ENCODE measurements around the gene RAPGEFL1. TPM values are rescaled to one million over a fixed set of nuclear protein-coding genes. Genes with fewer than 3 reads are reported as not detected.
A peak's percentile ranks its signal among the peaks of the same experiment; 100 is the strongest.
"Not testable (repeated sequence)": the region's sequence is repeated elsewhere in the genome, so short reads cannot be mapped to it uniquely, and the experiment has no call there.

RAPGEFL1 gene
- total RNA-seq, 1 donor from 2014 or later: 7.0 TPM

DNA sequence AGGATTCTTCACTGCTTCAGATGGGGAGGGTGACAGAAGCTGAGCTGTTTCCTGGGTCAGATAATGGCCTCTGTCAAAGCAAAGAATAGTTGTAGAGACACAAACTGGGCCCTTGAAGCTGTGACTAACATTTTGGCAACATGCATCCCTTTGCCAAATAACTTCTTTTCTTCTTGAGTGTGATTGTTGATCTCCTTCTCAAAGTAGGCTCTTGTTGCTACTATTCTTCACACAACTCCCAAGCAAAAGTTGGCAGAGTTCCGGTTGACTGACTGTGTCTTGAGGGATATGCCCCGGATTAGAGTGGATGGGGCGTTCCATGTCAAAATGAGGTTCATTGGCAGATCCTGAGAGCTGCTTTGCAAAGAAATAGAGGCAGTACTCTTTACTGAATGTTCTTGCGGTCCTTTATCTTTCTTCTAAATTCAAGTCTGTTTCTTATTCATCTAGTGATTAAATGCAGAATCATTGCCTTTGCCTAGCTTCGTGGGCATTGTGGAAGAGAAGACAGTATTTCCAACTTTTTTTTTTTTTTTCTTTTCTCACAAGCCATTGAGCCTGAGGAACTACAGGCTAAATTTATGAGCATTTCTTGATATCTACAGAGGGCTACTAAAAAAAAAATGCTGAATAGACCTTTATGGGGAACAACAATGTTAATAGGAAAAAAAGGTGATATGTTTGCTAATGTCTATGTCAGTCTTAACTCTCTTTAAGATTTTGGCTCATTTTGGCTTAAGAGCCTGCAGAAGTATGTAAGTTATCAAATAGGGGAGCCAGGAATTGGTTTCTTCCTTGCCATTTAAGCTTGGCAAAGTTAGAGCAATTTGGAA lies 47.7 kb downstream of the RAPGEFL1 start:
- H2AFZ ChIP-seq (ENCODE audit: low read depth, low read length): no peak overlapping the region
- peaks cover 39% of the 10 kb centered on the region for H4K20me1 ChIP-seq (ENCODE audit: insufficient read depth, low read length)
- DNase-seq (ENCODE audit: low read depth) (peak; percentile 86), FAIRE-seq (peak; percentile 23)
- Mint-ChIP-seq H3K27me3 (ENCODE audit: low read depth, unreplicated experiment) (no peaks in the 10 kb centered on the region), H3K27ac (ENCODE audit: unreplicated experiment) (no peak overlapping the region), H3K9me3 (ENCODE audit: unreplicated experiment) (no peaks in the 10 kb centered on the region), H3K4me3 (ENCODE audit: unreplicated experiment) (peak overlapping the region; percentile 17), H3K4me1 (ENCODE audit: low read depth, unreplicated experiment) (peaks cover 13% of the 10 kb centered on the region), H3K36me3 (ENCODE audit: low read depth, unreplicated experiment) (peaks cover 3% of the 10 kb centered on the region)
- H3K79me2 ChIP-seq (ENCODE audit: insufficient read depth, low read length): peaks cover 75% of the 10 kb centered on the region
- H3K9me3 ChIP-seq (ENCODE audit: insufficient read depth, low read depth, low read length): no peaks in the 10 kb centered on the region
- peak overlapping the region; percentile 57 for H3K9ac ChIP-seq (ENCODE audit: low read length)
- peak overlapping the region; percentile 76 for H3K4me2 ChIP-seq (ENCODE audit: low read length)
- H3K27me3 ChIP-seq (ENCODE audit: insufficient read depth, low read length): no peaks in the 10 kb centered on the region
- TF ChIP-seq EZH2 (IDR thresholded peaks at IDR 0.05; ENCODE audit: insufficient read depth, low read length): no peak
- TF ChIP-seq, protein P1, sequence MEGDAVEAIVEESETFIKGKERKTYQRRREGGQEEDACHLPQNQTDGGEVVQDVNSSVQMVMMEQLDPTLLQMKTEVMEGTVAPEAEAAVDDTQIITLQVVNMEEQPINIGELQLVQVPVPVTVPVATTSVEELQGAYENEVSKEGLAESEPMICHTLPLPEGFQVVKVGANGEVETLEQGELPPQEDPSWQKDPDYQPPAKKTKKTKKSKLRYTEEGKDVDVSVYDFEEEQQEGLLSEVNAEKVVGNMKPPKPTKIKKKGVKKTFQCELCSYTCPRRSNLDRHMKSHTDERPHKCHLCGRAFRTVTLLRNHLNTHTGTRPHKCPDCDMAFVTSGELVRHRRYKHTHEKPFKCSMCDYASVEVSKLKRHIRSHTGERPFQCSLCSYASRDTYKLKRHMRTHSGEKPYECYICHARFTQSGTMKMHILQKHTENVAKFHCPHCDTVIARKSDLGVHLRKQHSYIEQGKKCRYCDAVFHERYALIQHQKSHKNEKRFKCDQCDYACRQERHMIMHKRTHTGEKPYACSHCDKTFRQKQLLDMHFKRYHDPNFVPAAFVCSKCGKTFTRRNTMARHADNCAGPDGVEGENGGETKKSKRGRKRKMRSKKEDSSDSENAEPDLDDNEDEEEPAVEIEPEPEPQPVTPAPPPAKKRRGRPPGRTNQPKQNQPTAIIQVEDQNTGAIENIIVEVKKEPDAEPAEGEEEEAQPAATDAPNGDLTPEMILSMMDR (IDR thresholded peaks at IDR 0.05; ENCODE audit: insufficient read depth, low read depth, low read length): no peak
- no peaks in the 10 kb centered on the region for H3K36me3 ChIP-seq (ENCODE audit: insufficient read depth, low read length)
- peak overlapping the region; percentile 44 for H3K4me3 ChIP-seq (ENCODE audit: insufficient read depth, low read depth, low read length)
- peak overlapping the region; percentile 24 for H3K27ac ChIP-seq (ENCODE audit: low read depth, low read length)
- peaks cover 10% of the 10 kb centered on the region for H3K4me1 ChIP-seq (ENCODE audit: insufficient read depth, low read length)

DNA sequence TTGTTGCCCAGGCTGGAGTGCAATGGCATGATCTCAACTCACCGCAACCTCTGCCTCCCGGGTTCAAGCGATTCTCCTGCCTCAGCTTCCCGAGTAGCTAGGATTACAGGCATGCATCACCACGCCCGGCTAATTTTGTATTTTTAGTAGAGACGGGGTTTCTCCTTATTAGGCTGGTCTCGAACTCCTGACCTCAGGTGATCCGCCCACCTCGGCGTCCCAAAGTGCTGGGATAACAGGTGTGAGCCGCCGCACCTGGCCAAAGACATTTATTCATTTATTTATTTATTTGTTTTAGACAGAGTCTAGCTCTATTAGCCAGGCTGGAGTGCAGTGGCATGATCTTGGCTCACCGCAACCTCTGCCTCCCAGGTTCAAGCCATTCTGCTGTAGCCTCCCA lies 51.9 kb downstream of the RAPGEFL1 start:
- H3K4me1 ChIP-seq (ENCODE audit: insufficient read depth, low read length); H3K9me3 ChIP-seq (ENCODE audit: insufficient read depth, low read depth, low read length); H3K4me3 ChIP-seq (ENCODE audit: insufficient read depth, low read depth, low read length); H3K36me3 Mint-ChIP-seq (ENCODE audit: low read depth, unreplicated experiment); DNase-seq (ENCODE audit: low read depth); H3K27ac Mint-ChIP-seq (ENCODE audit: unreplicated experiment); H3K27me3 ChIP-seq (ENCODE audit: insufficient read depth, low read length); FAIRE-seq; H3K9me3 Mint-ChIP-seq (ENCODE audit: unreplicated experiment); H3K4me3 Mint-ChIP-seq (ENCODE audit: unreplicated experiment); H3K27ac ChIP-seq (ENCODE audit: low read depth, low read length); H2AFZ ChIP-seq (ENCODE audit: low read depth, low read length); H3K9ac ChIP-seq (ENCODE audit: low read length); H3K27me3 Mint-ChIP-seq (ENCODE audit: low read depth, unreplicated experiment); H3K4me2 ChIP-seq (ENCODE audit: low read length); H3K4me1 Mint-ChIP-seq (ENCODE audit: low read depth, unreplicated experiment); H3K36me3 ChIP-seq (ENCODE audit: insufficient read depth, low read length): not testable (repeated sequence)
- Histone ChIP-seq H3K79me2 (ENCODE audit: insufficient read depth, low read length) (peaks cover 69% of the 10 kb centered on the region), H4K20me1 (ENCODE audit: insufficient read depth, low read length) (peaks cover 62% of the 10 kb centered on the region)

DNA sequence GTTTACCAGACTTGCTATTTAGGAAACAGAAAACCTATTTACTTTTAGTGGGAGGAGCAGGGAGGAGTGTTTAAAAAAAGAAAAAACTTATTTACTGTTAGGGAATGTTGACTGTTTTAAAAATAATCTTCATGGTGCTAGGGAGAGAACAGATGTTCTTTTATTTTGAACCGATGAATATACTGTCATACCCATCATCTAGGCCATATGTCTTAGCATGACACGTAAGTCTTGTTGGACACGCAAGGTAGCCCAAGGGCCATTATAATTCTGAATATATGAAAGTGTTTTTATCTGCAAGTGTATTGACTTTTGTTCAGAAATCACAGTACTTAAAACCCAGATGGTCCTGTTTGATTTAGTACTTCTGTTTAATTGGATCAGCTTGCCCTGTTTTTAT lies 53.4 kb downstream of the RAPGEFL1 start:
- Histone ChIP-seq H3K27ac (ENCODE audit: low read depth, low read length) (no peak overlapping the region), H4K20me1 (ENCODE audit: insufficient read depth, low read length) (peaks cover 49% of the 10 kb centered on the region), H2AFZ (ENCODE audit: low read depth, low read length) (no peak overlapping the region), H3K27me3 (ENCODE audit: insufficient read depth, low read length) (no peaks in the 10 kb centered on the region), H3K4me2 (ENCODE audit: low read length) (no peak overlapping the region), H3K4me1 (ENCODE audit: insufficient read depth, low read length) (no peaks in the 10 kb centered on the region), H3K4me3 (ENCODE audit: insufficient read depth, low read depth, low read length) (no peak overlapping the region), H3K79me2 (ENCODE audit: insufficient read depth, low read length) (peaks cover 63% of the 10 kb centered on the region), H3K9me3 (ENCODE audit: insufficient read depth, low read depth, low read length) (no peaks in the 10 kb centered on the region), H3K9ac (ENCODE audit: low read length) (no peak overlapping the region), H3K36me3 (ENCODE audit: insufficient read depth, low read length) (peaks cover 5% of the 10 kb centered on the region)
- Mint-ChIP-seq H3K4me1 (ENCODE audit: low read depth, unreplicated experiment) (no peaks in the 10 kb centered on the region), H3K4me3 (ENCODE audit: unreplicated experiment) (no peak overlapping the region), H3K36me3 (ENCODE audit: low read depth, unreplicated experiment) (peaks cover 18% of the 10 kb centered on the region), H3K27me3 (ENCODE audit: low read depth, unreplicated experiment) (no peaks in the 10 kb centered on the region), H3K9me3 (ENCODE audit: unreplicated experiment) (no peaks in the 10 kb centered on the region), H3K27ac (ENCODE audit: unreplicated experiment) (no peak overlapping the region)
- no peak for FAIRE-seq
- DNase-seq (ENCODE audit: low read depth): no peak
- TF ChIP-seq EZH2 (IDR thresholded peaks at IDR 0.05; ENCODE audit: insufficient read depth, low read length): no peak
- TF ChIP-seq, protein P1 (IDR thresholded peaks at IDR 0.05; ENCODE audit: insufficient read depth, low read depth, low read length): no peak

DNA sequence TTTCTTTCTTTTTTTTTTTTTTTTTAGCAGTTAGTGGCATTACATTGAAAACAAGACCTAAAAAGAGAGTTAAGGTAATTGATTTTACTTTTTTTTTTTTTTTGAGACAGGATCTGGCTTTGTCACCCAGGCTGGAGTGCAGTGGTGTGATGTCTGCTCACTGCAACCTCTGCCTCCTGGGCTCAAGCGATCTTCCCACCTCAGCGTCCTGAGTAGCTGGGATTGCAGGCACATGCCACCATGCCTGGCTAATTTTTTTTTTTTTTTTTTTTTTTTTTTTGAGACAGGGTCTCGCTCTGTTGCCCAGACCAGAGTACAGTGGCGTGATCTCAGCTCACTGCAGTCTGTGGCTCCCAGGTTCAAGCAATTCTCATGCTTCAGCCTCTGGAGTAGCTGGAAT lies 54.7 kb downstream of the RAPGEFL1 start:
- H2AFZ ChIP-seq (ENCODE audit: low read depth, low read length); H3K9ac ChIP-seq (ENCODE audit: low read length); DNase-seq (ENCODE audit: low read depth); H3K4me2 ChIP-seq (ENCODE audit: low read length); H3K4me1 Mint-ChIP-seq (ENCODE audit: low read depth, unreplicated experiment); H3K9me3 ChIP-seq (ENCODE audit: insufficient read depth, low read depth, low read length); H3K27me3 Mint-ChIP-seq (ENCODE audit: low read depth, unreplicated experiment); H3K27ac ChIP-seq (ENCODE audit: low read depth, low read length); H3K9me3 Mint-ChIP-seq (ENCODE audit: unreplicated experiment); H3K4me3 Mint-ChIP-seq (ENCODE audit: unreplicated experiment); FAIRE-seq; H3K4me3 ChIP-seq (ENCODE audit: insufficient read depth, low read depth, low read length); H3K27me3 ChIP-seq (ENCODE audit: insufficient read depth, low read length); H3K4me1 ChIP-seq (ENCODE audit: insufficient read depth, low read length); H3K36me3 ChIP-seq (ENCODE audit: insufficient read depth, low read length); H3K27ac Mint-ChIP-seq (ENCODE audit: unreplicated experiment): not testable (repeated sequence)
- peaks cover 18% of the 10 kb centered on the region for H3K36me3 Mint-ChIP-seq (ENCODE audit: low read depth, unreplicated experiment)
- Histone ChIP-seq H4K20me1 (ENCODE audit: insufficient read depth, low read length) (peaks cover 54% of the 10 kb centered on the region), H3K79me2 (ENCODE audit: insufficient read depth, low read length) (peaks cover 63% of the 10 kb centered on the region)

Data from astrocyte (in vitro differentiated cells and primary cell).